CD4-positive, CD25-positive, alpha-beta regulatory T cell (primary cell): Measurements from ENCODE around the gene PRM1. TPM values are rescaled to one million over a fixed set of nuclear protein-coding genes. Genes with fewer than 3 reads are reported as not detected.

ENCODE experiments used
- ATAC-seq, 2 donors: fragments of 150-1000 bp; cut with Tn5 transposase; one replicate each; pipeline ENCODE4 v1.10.0; 2021; ENCODE audit warnings: low read depth in 2 of 2, moderate number of reproducible peaks in 2 of 2, moderate library complexity in 1 of 2
- DNase-seq, 3 donors: peaks; one replicate each; pipeline versions ENCODE4 v3.0.0 to v3.0.0-alpha.2; 2012 to 2022; ENCODE audit warnings: mixed read lengths in 1 of 3
- H3K27ac ChIP-seq: one replicate; pipeline ENCODE4 v1.7.0; 2013; ENCODE audit warnings: mild to moderate bottlenecking, low read length; ENCODE audit not compliant: insufficient read depth, poor library complexity, severe bottlenecking
- H3K27me3 ChIP-seq: one replicate; pipeline ENCODE4 v1.7.0; 2013; ENCODE audit warnings: low read length; ENCODE audit not compliant: control insufficient read depth, insufficient read depth
- H3K36me3 ChIP-seq: one replicate; pipeline ENCODE4 v1.7.0; 2013; ENCODE audit warnings: mild to moderate bottlenecking, low read length, moderate library complexity; ENCODE audit not compliant: control insufficient read depth, insufficient read depth
- H3K4me1 ChIP-seq: 2 replicates; pipeline ENCODE4 v1.7.0; 2013; ENCODE audit warnings: mild to moderate bottlenecking, low read length; ENCODE audit not compliant: insufficient read depth, control insufficient read depth, poor library complexity, severe bottlenecking
- H3K4me3 ChIP-seq: one replicate; pipeline ENCODE4 v1.7.0; 2013; ENCODE audit warnings: low read depth, mild to moderate bottlenecking, low read length, moderate library complexity
- H3K9me3 ChIP-seq, 2 experiments: 1 replicate in 1 of 2; 2 replicates in 1 of 2; pipeline ENCODE4 v1.7.0; 2013; ENCODE audit warnings: low read length in 2 of 2, mild to moderate bottlenecking in 1 of 2, moderate library complexity in 1 of 2; ENCODE audit not compliant: control insufficient read depth in 2 of 2
- H3K27ac Mint-ChIP-seq, 3 donors: one replicate each; pipeline ENCODE4 v1.8.0; 2020 to 2022; ENCODE audit warnings: mild to moderate bottlenecking in 3 of 3, mixed read lengths in 3 of 3, moderate library complexity in 2 of 3
- H3K27me3 Mint-ChIP-seq: one replicate; pipeline ENCODE4 v1.8.0; 2022; ENCODE audit warnings: mild to moderate bottlenecking, mixed read lengths
- H3K36me3 Mint-ChIP-seq: one replicate; pipeline ENCODE4 v1.8.0; 2020; ENCODE audit warnings: mixed read lengths
- H3K4me1 Mint-ChIP-seq, 4 donors: one replicate each; pipeline ENCODE4 v1.8.0; 2020 to 2022; ENCODE audit warnings: mixed read lengths in 4 of 4, mild to moderate bottlenecking in 1 of 4
- H3K4me3 Mint-ChIP-seq, 4 donors: one replicate each; pipeline ENCODE4 v1.8.0; 2020 to 2022; ENCODE audit warnings: mild to moderate bottlenecking in 4 of 4, mixed read lengths in 4 of 4, moderate library complexity in 3 of 4
- H3K9me3 Mint-ChIP-seq, 7 donors: one replicate each; pipeline ENCODE4 v1.8.0; 2020 to 2022; ENCODE audit warnings: mixed read lengths in 7 of 7, mild to moderate bottlenecking in 3 of 7, moderate library complexity in 2 of 7
- polyA plus RNA-seq, 4 donors: library from polyadenylated mRNA; unstranded; fragments of 300-500 nt; fragmentation: Illumina TruSeq; gene quantifications; one replicate each; pipeline ENCODE4 v1.2.3, GENCODE V29; 2021
- total RNA-seq: library from RNA; stranded (reverse); gene quantifications from one replicate; pipeline ENCODE4 v1.2.3, GENCODE V29; 2022

PRM1 gene
- total and polyA plus RNA-seq, 5 donors from 2014 or later: not detected

DNA sequence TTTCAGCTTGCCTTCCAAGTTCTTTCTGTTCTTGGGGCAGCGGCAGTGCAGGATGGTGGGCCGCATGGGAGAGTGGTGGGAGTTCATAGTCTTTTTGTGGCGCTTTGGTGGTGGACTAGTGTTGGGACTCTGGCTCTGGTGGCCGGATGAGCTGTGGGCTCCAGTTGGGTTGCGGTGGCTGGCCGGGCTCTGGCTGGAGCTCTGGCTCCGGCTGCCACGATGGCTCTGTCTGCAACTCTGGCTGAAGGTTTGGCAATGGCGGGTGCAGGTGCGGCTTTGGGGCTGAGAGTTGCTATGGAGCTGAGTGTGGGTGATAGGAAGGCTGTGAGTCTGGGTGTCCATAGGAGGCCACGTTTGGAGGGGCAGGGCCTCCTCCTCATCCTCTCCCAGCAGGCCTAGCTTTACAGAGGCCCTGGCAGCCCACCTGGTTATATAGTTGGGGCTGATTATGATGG lies 12.2 kb downstream of the PRM1 start, which contains the start of gene TNP2:
Gene TNP2 (minus strand): TSS at position 405 of the 455 bp plus-strand sequence. CDS start 63 bp downstream, at position 342.
- Histone ChIP-seq H3K4me3 (no peak within 1 kb of the TSS), H3K36me3 (no peaks in the 10 kb centered on the region), H3K4me1 (peaks cover 3% of the 10 kb centered on the region), H3K27ac (no peak within 1 kb of the TSS), H3K27me3 (no peaks in the 10 kb centered on the region), H3K9me3 (no peaks in the 10 kb centered on the region)
- no peak for ATAC-seq
- Mint-ChIP-seq H3K4me3 (peak within 1 kb of the TSS in 1 of 4 donors; percentile 55), H3K36me3 (no peaks in the 10 kb centered on the region), H3K27me3 (peaks cover 5% of the 10 kb centered on the region), H3K4me1 (peaks cover 1 to 9% (median 4%) of the 10 kb centered on the region in 4 donors), H3K9me3 (no peaks in the 10 kb centered on the region), H3K27ac (peak within 1 kb of the TSS in 1 of 3 donors; percentile 85)
- DNase-seq: no peak

DNA sequence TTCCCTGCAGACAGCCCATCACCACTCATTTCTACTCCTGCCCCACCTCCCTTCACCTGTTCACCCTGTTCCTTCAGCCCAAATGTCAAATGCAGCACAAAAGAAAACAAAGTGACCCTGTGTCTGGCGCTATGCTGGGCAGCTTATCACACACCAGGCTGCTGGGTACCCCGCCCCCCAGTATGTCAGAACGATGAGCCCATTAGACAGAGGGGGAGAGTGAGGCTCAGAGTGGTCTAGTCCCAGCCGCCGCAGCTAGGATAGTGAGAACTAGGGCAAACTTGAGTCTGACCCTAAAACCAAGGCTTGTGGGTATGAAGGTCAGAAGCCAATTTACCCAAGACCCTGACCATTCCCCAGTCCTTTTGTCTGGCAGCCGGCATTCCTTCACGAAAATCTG lies 16.0 kb downstream of the PRM1 start:
- DNase-seq: no peak
- H3K4me3 ChIP-seq: no peak overlapping the region
- no peaks in the 10 kb centered on the region for H3K27me3 Mint-ChIP-seq
- no peaks in the 10 kb centered on the region for H3K27me3 ChIP-seq
- no peak overlapping the region for H3K4me3 Mint-ChIP-seq
- peaks cover 12% of the 10 kb centered on the region for H3K4me1 ChIP-seq
- no peak overlapping the region for H3K27ac ChIP-seq
- no peak for ATAC-seq
- H3K4me1 Mint-ChIP-seq: peaks cover 5 to 24% (median 12%) of the 10 kb centered on the region in 4 donors
- H3K36me3 ChIP-seq: no peaks in the 10 kb centered on the region
- H3K27ac Mint-ChIP-seq: peak overlapping the region in 1 of 3 donors; percentile 77
- H3K36me3 Mint-ChIP-seq: no peaks in the 10 kb centered on the region
- no peaks in the 10 kb centered on the region for H3K9me3 Mint-ChIP-seq
- H3K9me3 ChIP-seq: no peaks in the 10 kb centered on the region

DNA sequence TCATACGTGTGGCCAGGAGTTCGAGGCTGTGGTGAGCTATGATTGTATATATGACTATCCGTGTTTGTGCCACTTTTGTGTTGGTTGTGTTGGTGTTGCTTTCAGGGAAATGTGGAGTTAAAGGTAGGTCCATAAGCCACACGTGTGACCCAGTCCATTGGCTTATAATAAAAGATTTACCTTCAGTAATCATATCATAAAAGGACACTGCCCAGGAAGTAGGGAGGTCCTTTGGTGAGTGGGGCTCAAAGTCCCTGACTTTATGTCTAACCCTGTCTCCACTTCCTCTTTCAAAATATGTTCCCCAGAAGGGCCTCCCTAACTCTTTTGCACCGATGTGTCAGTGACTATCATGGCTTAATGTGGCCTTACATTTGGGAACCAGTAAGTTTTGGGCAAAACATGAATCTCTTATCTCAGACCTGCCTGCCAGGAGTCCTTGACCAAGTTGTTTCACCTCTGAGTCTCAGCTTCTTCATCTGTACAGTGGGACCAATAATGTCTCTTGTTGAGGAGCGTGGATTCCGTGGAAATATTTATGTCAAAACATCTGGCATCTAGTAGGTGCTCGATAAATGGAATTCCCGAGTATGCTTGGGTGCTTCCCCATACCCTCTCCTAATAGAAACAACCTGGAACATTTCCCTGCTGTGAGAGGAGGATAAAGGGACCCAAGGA lies 16.8 kb downstream of the PRM1 start:
- DNase-seq (peak in 1 of 3 donors; percentile 39), ATAC-seq (no peak)
- H3K4me1 Mint-ChIP-seq: peaks cover 5 to 30% (median 12%) of the 10 kb centered on the region in 4 donors
- no peaks in the 10 kb centered on the region for H3K9me3 ChIP-seq
- H3K4me1 ChIP-seq: peaks cover 12% of the 10 kb centered on the region
- peak overlapping the region; percentile 49 to 76 (median 64) for H3K27ac Mint-ChIP-seq
- peak overlapping the region in 3 of 4 donors; percentile 32 to 38 (median 34) for H3K4me3 Mint-ChIP-seq
- no peaks in the 10 kb centered on the region for H3K36me3 ChIP-seq
- H3K27me3 Mint-ChIP-seq: no peaks in the 10 kb centered on the region
- no peak overlapping the region for H3K27ac ChIP-seq
- no peak overlapping the region for H3K4me3 ChIP-seq
- H3K36me3 Mint-ChIP-seq: no peaks in the 10 kb centered on the region
- no peaks in the 10 kb centered on the region for H3K27me3 ChIP-seq
- no peaks in the 10 kb centered on the region for H3K9me3 Mint-ChIP-seq

DNA sequence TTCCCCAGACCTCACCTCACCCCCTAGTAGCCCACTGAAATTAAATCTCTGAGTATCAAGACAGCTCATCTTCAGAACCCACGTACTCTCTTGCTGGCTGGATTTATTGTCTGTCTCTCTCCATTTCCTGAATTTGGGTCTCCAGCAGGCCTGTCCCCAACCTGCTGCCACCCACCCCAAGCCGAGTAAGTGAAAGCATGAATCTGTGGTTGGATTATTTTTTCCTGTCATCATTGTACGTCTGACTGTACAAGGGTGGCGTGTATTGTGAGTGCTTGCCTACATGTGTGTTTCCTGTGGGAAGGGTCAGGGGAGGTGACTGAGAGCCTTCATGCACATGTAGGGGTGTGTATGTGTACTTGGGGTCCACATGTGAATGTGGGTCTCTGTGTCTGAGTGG lies 17.4 kb downstream of the PRM1 start:
- Mint-ChIP-seq H3K9me3 (no peaks in the 10 kb centered on the region), H3K27ac (peak overlapping the region; percentile 49 to 76 (median 64)), H3K4me3 (peak overlapping the region in 3 of 4 donors; percentile 32 to 38 (median 34)), H3K27me3 (no peaks in the 10 kb centered on the region), H3K4me1 (peaks cover 5 to 33% (median 14%) of the 10 kb centered on the region in 4 donors), H3K36me3 (no peaks in the 10 kb centered on the region)
- no peak overlapping the region for H3K4me3 ChIP-seq
- H3K27ac ChIP-seq: no peak overlapping the region
- no peaks in the 10 kb centered on the region for H3K27me3 ChIP-seq
- no peaks in the 10 kb centered on the region for H3K36me3 ChIP-seq
- no peaks in the 10 kb centered on the region for H3K9me3 ChIP-seq
- H3K4me1 ChIP-seq: peaks cover 15% of the 10 kb centered on the region
- ATAC-seq (peak; percentile 70 to 80), DNase-seq (peak in 2 of 3 donors; percentile 45 to 79)

DNA sequence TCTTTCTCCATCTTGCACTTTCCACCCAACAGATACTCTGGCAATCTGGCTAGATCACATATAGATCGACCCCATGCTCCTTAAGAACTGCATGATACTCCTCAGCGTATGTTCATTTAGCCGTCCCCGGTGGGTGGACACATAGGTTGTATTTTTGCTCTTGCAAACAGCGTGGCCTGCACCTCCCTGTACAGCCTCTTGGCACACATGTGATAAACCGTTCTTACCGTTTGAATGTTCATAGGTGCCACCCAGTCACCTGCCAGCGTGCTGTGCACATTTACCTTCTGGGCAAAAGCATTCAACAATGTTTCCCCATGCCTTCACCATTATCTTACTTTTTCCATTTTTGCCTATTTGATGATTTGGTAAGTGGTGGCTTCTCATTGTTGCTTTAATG lies 18.2 kb downstream of the PRM1 start:
- Histone ChIP-seq H3K4me3 (no peak overlapping the region), H3K36me3 (no peaks in the 10 kb centered on the region), H3K4me1 (peaks cover 21% of the 10 kb centered on the region), H3K9me3 (no peaks in the 10 kb centered on the region), H3K27ac (no peak overlapping the region), H3K27me3 (no peaks in the 10 kb centered on the region)
- DNase-seq (no peak), ATAC-seq (no peak)
- Mint-ChIP-seq H3K27me3 (no peaks in the 10 kb centered on the region), H3K27ac (peak overlapping the region in 2 of 3 donors; percentile 70 to 76), H3K9me3 (no peaks in the 10 kb centered on the region), H3K4me1 (peaks cover 5 to 41% (median 19%) of the 10 kb centered on the region in 4 donors), H3K4me3 (peak overlapping the region in 1 of 4 donors; percentile 29), H3K36me3 (no peaks in the 10 kb centered on the region)

DNA sequence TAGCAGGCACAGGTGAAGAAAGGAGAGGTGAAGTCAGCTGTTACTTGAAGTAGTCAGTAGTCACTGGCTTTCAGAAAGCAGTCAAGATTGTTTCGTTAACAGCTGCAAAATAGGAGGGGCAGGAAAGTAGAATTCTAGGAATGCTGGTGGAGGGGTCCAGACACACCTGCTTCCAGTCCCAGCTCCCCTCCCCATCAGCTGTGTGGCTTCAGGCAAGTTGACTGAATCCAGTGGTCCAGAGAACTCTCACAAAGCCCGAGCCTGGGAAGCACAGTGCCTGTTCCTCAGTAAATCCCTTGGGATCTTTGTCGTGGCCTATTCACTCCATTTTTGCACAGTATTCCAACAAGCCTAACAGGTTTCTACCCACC lies 20.5 kb downstream of the PRM1 start:
- Histone ChIP-seq H3K36me3 (no peaks in the 10 kb centered on the region), H3K9me3 (no peaks in the 10 kb centered on the region), H3K27ac (no peak overlapping the region), H3K4me1 (peaks cover 32% of the 10 kb centered on the region), H3K4me3 (no peak overlapping the region), H3K27me3 (no peaks in the 10 kb centered on the region)
- Mint-ChIP-seq H3K27ac (peak overlapping the region in 2 of 3 donors; percentile 38 to 84), H3K4me3 (peak overlapping the region in 1 of 4 donors; percentile 71), H3K9me3 (no peaks in the 10 kb centered on the region), H3K27me3 (no peaks in the 10 kb centered on the region), H3K4me1 (peaks cover 5 to 55% (median 29%) of the 10 kb centered on the region in 4 donors), H3K36me3 (no peaks in the 10 kb centered on the region)
- ATAC-seq (no peak), DNase-seq (no peak)

DNA sequence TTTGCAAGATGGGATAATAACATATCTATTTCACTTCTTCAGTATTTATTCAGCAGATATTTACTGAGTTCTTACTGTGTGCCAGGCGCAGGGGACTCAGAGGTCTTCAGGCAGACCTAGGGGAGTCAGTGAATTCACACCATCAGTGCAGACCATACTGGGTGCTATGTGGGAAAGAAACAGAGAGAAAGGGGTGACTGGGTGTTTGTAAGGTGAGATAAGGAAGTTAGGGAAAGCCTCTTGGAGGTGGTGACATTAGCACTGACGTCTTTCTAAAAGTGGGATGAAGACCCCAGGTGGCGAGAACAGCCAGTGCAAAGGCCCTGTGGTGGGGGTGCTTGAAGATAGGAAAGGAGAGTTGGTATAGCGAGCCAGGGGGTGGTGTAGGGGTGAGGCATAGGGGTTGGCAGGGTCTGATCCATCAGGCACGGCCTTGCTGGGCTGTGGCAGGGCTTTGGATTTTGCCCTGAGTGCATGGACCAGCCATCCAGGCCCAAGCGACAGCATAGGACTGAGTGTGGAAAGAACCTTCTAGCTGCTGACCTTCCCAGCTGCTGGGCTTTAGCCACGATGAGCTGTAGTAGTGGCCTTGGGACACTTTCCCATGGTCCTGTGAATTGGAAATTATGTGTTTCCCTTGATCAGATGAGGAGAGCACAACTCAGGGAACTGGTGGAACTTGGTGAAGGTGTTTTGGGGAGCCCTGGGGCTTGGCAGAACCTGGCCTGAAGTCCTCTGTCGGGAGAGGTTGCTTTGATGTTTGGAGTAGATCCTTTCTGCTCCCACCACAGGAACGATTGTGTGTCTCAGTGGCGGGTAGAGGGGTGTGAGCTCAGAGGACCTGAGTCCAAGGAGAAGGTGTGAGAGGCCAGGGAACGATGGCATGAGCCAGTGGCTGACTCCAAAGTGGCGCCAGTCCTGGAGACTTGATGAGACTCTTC lies 21.2 kb downstream of the PRM1 start:
- peaks cover 33% of the 10 kb centered on the region for H3K4me1 ChIP-seq
- H3K36me3 ChIP-seq: no peaks in the 10 kb centered on the region
- no peak for ATAC-seq
- Mint-ChIP-seq H3K4me1 (peaks cover 5 to 55% (median 29%) of the 10 kb centered on the region in 4 donors), H3K27me3 (no peaks in the 10 kb centered on the region), H3K36me3 (no peaks in the 10 kb centered on the region), H3K27ac (peak overlapping the region in 2 of 3 donors; percentile 75 to 84), H3K4me3 (peak overlapping the region in 3 of 4 donors; percentile 46 to 71 (median 56)), H3K9me3 (no peaks in the 10 kb centered on the region)
- no peaks in the 10 kb centered on the region for H3K27me3 ChIP-seq
- no peak overlapping the region for H3K4me3 ChIP-seq
- no peak for DNase-seq
- H3K27ac ChIP-seq: no peak overlapping the region
- H3K9me3 ChIP-seq: no peaks in the 10 kb centered on the region
